ENCODE measurements around the gene KCNJ15. TPM values are rescaled to one million over a fixed set of nuclear protein-coding genes. Genes with fewer than 3 reads are reported as not detected.
A peak's percentile ranks its signal among the peaks of the same experiment; 100 is the strongest.

KCNJ15 gene
- total RNA-seq, 1 donor from 2014 or later: 0.83 TPM

DNA sequence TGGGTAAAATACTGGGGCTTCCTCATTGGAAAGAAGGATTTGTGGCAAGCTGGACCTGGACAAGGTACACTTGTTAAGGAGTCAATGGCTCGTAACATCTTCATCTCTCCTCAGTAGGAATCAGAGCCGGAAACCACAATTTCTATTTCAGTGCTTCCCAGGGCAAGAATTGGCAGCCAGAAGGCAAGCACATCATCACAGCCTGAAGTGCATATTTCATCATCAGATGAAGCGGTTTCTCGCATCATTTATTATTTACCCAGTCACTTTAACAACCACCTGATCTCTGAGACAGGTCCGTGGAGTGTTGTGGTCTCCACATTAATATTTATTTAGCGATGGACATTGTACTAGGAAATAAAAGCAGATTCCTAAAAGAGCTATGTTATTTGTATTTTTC, 55.0 kb downstream of the KCNJ15 start:
- ATAC-seq (ENCODE audit: poor library complexity) (no peak), DNase-seq (no peak)
- intact Hi-C loops (cut with DNase I): no loop called here

DNA sequence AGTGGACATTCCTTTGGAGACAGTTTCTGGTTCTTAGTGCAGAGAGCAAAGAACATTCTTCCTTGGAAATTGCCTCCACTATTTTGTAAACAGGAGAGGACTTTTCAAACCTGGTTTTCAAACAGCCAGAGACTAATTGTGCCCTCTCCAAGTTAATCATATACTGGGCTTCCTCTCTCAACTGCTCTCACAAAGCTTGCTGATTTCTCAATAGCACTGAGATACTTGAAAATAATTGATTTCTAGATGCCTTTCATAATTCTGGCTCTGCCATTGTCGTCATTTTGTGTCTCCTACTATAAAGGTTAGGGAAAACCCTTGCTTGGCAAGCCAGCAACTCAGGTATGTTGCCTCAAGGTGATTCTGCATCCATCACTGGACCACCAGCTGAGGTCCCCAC, 56.0 kb downstream of the KCNJ15 start:
- DNase-seq: no peak
- no peak for ATAC-seq (ENCODE audit: poor library complexity)
- intact Hi-C loops (cut with DNase I): no loop called here

DNA sequence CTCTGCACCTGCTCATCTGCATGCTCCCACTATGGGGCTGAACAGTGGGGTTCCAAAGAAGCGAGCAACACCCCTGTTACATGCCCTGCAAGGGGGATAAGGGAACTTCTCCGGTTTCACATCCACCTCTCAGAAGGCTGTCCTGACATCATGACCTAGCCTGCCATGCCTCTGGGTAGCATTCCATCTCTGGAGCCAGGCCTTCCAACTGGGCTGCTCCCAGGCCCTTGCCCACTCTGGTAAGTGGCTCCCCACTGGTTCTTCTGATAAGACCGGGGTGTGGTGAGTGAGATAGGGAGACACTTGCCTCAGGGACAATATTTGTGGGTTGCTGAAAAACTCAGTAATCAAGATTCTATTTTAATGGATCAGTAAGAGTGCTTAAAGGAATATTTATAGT, 57.8 kb downstream of the KCNJ15 start:
- intact Hi-C loops (cut with DNase I): no loop called here
- DNase-seq: no peak
- ATAC-seq (ENCODE audit: poor library complexity): no peak

DNA sequence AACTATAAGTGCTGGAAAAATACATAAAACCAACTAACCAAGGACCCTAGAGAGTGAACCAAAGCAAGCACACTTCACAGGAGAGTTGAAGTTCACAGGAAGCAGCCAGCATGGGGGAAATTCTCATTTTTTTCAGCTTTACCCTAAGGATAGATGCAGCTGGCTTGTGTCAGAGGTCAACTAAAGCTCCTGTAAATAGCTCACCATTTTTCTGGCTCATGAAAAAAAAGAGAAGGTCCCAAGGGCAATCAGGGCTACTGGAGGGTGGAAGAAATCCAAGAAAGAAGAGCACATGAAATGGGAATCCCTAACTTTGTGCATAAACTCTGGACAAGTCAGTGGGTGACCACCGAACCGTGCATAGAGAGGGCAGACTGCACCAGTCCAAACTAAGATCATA, 58.3 kb downstream of the KCNJ15 start:
- ATAC-seq (ENCODE audit: poor library complexity) (no peak), DNase-seq (no peak)
- intact Hi-C loops (cut with DNase I): no loop called here

DNA sequence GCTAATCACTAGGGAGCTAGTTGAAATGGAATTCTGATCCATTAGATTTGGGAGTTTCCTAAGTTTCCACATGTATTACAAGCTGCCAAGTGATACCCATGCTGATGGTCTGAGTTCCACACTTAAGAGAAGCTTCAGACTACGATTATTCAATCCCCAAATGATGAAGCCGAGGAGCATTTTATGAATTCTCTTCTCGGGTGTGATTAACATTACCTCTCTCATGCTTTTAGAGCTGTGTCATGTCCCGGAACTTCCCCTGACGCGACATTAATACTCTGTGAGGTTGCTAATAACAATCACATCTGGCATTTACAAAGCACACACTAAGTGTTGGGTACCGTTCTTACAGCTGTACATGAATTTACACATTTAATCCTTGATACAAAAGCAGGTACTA, 63.0 kb downstream of the KCNJ15 start:
- DNase-seq: no peak
- ATAC-seq (ENCODE audit: poor library complexity): no peak
- intact Hi-C loops (cut with DNase I): no loop called here

DNA sequence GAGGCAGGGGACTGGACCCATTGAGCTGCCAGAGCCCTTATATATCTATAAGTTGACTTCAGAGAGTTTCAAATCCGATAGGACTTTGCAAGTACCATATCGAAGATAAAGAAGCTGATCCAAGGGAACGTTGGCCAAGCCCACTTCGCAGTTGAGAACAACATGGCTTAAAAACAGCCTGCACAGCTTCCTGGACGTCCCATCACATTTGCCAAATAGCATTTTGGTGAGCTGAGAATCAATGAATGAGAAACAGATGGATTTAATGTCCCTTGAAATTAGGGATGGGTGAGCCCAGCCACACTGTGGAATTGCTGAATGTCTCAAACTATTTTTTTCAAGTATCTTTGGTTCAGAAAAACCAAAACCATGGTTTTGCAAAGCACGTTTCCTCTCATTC, 64.8 kb downstream of the KCNJ15 start:
- ATAC-seq (ENCODE audit: poor library complexity): no peak
- intact Hi-C loops (cut with DNase I): no loop called here
- no peak for DNase-seq

DNA sequence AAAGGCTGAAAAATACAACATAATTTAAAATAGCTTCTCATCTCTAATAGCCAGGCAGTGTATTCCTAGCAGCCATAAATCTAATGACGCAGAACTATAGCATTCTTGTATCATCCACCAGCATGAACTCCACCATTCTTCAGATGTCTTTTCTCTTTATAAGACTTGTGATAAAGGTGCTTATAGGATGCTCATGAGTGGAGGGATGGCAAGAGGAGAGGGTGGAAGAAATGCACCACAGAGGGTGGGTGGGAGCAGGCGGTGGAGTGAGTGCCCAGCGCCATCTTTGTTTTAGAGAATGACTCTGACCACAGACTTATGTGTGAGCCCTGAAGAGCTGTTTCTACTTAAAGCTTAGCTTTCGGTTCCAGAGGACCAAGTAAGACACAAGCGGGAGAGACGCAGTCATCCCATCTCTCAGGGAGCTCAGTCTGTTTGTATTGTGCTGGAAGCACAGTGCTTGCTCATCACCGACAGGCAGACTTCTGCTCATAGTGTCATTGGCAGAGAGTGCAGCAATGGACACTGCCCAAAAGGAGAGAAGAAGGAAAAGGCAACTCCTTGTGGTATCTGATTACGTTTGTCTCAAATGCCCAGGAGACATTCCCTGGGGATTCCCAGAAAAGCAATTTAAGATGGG, 65.6 kb downstream of the KCNJ15 start:
- no peak for DNase-seq
- intact Hi-C loops (cut with DNase I): no loop called here
- no peak for ATAC-seq (ENCODE audit: poor library complexity)

DNA sequence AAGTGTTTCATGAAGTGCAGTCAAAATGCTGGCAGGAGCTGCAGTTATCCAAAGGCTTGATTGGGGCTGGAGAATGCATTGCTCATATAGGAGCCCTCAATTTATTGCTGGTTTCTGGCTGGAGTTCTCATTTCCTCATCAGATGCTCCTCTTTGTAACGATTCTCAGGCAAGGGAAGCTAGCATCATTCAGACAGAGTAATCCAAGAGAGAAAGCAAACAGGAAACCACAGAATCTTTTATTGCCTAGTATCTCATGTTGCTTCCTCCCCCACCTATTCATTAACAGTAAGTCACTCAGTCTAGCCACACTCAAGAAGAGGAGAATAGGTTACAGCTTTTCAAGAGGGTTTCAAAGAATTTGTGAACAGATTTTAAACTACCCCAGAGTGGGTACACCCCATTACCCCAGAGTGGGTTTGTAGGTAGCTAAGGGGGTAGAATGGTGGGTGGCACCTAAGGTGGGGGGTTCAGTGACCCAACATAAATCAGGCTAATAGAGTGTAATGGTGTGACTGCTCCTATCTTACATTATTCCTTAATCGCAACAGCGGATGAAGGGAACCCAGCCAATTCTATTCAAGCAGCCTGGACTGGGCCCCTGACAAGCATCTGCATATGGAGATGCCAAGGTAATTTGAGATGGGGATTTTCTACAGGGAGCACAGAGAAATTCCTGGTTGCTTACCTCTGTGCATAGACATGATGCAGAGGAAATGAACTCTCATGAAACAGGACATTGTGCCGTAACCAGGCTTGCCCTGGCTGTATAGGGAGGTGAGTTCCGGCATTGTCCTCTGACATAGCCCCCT, 67.1 kb downstream of the KCNJ15 start:
- no peak for ATAC-seq (ENCODE audit: poor library complexity)
- no peak for DNase-seq
- intact Hi-C loops (cut with DNase I): no loop called here

DNA sequence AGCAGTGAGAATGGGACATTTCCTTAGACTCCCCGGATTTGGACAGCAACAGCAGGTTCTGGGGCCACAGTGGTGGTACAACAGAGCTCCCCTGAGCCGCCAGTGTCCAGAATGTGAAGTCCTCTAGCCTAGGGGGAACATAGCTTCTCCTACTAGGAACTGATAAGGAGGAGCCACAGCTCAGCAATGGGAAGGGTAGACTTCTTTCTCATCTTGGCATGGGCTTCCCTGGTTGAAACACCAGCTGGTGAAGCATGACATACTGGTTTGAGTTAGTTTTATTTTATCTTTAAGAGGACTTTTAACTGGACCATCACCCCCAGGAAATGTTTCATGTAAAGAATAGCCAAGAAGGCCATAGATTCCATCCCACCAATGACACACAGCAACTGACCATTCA, 68.4 kb downstream of the KCNJ15 start:
- ATAC-seq (ENCODE audit: poor library complexity) (no peak), DNase-seq (no peak)
- intact Hi-C loops (cut with DNase I): no loop called here

DNA sequence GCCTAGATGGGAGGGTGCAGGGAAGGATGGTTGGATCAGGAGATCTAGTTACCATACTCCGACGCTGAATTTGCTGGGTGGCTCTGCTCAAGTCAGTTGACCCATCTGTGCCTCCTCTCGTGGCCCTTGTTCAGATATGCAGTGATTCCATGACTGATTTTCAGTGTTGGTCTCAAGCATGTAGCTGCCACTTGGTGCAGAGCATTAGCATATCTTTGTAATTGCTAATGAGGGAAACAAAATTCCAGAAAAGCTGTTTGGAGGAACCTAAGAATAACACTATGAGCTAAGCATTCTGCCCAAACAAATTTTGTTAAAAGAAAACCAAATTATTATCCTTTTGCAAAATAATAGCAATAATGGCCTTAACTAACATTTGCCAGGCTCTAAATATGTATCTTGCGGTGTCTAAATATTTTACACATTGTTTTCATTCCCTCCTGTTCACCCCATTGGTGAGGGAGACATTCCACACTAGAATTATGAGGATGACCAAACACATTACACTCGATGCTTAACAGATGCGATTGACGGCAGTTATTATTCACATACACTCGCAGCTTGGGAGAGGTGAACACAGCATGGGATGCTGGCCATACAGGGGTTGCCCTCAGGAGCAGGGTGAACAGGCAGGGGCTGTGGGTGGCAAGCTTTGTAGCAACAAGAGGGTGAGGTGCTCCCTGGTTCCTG, 69.1 kb downstream of the KCNJ15 start:
- ATAC-seq (ENCODE audit: poor library complexity) (no peak), DNase-seq (no peak)
- intact Hi-C loops (cut with DNase I): no loop called here

DNA sequence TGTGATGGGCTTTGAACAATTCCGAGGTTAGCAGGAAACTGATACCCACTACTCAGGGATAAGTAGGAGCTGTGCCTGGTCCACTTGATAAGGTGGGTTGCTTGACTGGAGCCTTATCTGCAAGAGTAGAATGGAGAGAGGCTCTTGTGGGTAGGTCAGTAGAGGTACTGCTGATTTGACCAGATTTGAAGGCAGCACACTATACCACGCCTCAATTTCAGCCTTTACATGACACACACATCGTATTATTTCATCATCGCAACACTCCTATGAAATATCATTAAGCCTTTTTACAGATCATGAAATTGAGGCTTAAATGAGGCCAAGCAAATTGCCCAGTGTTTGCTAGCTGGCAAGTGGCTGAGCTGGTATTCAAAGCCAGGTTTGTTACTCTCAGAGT, 69.6 kb downstream of the KCNJ15 start:
- no peak for ATAC-seq (ENCODE audit: poor library complexity)
- intact Hi-C loops (cut with DNase I): no loop called here

DNA sequence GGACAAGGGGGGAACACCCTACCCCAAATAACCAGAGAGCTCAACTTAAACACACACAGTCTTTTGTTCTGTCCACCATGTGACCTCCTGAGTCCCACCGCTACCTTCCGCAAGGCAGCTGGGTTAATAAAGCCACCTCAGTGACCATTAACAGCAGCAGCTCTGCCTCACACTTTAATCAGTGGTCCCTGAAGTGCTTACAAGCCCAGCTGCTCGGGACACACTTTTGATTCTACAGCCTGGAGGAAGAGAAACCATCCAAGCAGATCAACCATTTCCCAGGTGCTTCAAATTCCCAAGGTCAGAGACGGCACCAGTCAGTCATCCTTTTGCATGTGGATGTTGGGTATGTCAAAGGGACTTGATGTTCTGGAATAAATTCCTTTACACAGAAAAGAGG, 70.1 kb downstream of the KCNJ15 start:
- no peak for DNase-seq
- intact Hi-C loops (cut with DNase I): no loop called here
- no peak for ATAC-seq (ENCODE audit: poor library complexity)

More for the DNA sequence above, 69.6 kb downstream of the KCNJ15 start:
- DNase-seq: no peak

DNA sequence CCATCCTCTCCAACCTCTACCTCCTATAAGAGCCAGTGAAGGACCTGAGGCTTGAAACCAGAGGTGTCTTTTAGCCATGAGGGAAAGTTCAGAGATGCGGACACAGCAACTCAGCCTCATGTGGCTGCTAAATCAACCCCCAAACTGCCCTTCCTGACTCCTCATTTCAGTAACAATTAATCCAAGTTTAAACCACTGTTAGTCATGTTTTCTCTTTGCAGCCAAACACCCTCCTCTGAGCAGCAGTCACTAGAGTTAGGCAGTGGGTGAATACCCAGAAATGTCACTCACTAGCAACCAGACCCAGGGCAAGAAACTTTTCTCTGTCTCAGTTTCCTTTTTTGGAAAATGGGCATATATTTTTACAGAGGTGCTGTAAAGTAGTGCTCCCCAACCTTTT, 71.2 kb downstream of the KCNJ15 start:
- intact Hi-C loops (cut with DNase I): no loop called here
- ATAC-seq (ENCODE audit: poor library complexity) (no peak), DNase-seq (no peak)

DNA sequence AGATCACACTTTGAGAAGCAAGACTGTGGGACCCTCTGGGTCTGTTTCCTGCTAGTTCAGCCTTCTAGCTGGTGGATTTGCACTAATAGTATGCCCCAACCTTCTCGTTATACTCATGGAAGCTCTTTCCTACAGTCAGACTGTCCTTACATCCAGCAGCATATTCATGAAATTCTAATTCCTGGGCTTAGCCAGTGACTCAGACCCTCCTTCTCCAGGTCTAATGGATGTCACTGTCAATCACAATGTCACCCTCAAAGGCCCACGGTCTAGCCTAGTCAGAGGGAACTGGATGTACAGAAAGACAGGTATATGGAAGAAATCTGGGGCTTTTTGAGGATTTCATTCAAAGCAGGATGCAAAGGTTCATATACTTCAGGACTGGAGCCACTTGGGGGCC, 72.4 kb downstream of the KCNJ15 start:
- DNase-seq (no peak), ATAC-seq (ENCODE audit: poor library complexity) (no peak)
- intact Hi-C loops (cut with DNase I): no loop called here

DNA sequence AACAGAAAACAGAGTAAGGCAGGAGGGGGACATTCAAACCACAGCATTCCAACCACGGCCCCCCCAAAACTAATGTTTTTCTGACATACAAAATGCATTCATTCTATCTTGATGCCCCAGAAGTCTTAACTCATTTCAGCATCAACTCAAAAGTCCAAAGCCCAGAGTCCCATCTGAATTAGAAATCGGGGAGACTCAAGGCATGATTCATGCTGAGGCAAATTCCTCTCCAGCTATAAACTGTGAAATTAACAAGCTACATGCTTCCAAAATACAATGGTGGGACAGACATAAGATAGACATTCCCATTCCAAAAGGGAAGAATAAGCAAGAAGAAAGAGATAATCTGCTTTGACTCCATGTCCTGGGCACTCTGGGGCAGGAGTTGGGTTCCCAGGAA, 73.9 kb downstream of the KCNJ15 start:
- DNase-seq (no peak), ATAC-seq (ENCODE audit: poor library complexity) (no peak)
- intact Hi-C loops (cut with DNase I): no loop called here

DNA sequence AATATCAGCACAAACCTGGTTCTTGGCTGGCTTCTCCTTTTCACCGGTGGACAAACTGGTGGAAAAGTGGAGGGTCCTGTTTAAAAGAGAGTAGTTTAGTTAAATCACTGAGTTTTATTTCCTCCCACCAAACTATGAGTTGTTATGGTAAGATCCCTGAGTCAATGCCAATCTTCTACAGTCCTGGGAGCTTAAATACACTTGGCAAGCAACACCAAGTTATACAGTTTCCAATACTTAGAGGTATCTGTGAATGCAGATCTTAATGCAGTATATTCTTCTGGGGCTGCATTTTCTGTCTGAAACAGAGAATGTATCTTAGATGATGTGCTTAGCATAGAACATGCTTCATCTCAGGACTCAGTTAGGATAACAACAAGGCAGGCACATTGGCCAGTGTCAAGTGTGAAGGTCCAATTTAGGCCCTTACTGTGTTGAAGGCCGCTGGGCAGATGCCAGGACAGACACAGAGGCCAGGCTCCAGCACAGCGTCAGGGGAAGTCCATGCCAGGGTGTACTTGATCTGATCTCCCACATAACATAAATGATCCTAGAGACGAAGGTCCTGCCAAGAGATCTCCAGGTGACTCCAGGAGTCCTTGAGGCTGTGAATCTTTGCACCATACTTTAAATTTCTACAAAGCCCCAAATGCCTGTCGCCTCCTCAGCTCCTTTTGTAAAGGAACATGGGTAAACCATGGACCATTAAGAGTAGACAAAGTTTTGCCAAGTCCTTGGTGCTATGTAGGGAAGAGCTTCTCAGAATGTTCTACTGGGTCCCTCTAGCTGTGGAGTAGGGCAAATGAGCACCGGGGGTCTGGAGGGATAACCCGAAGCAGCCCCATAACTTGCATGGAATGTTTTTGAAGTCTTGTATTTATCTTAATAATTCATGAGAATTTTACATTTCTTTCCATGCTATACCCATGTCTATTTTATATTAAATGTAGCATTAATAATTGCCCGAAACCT, 76.8 kb downstream of the KCNJ15 start:
- intact Hi-C loops (cut with DNase I): no loop called here
- ATAC-seq (ENCODE audit: poor library complexity) (peak; percentile 77), DNase-seq (peak; percentile 70)

DNA sequence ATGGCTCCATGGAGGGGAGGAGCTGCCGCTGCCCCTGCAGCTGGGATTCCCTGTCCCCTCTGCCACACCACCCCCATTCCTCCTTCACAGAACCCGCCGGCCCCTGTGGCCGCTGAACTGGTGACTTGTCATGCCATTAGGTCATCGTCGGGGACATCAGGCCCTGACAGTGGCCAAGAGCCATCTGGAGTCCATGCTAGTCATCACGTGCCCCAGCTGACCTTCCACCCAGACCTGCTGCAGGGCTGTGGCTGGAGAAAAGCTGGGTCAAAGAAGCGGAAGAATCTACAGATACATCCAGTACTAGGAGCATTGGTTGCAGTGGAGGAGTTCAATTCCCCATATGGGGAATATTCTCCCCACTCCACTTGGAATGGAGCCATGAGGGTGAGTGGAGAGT, 78.1 kb downstream of the KCNJ15 start:
- intact Hi-C loops (cut with DNase I): no loop called here
- ATAC-seq (ENCODE audit: poor library complexity) (no peak), DNase-seq (peak; percentile 43)

DNA sequence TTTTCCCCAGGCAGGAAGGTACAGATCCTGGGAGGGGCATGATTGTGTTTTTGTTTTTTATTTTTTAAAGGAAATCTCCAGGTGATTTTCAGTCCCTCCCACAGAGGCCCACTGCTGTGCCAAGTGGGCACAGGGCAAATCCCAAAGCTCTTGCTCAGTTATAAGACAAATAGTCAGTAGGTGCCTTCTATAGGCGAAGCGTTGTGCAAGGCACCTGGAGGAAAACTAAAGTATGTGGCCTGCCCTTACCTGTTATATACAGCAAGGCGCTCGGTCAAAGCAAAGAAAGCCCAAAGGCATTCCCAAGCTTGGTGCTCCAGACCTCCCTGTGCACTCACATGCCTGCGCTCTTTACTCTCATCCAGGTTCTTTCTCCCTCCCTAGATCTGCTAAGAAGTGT, 81.0 kb downstream of the KCNJ15 start:
- no peak for ATAC-seq (ENCODE audit: poor library complexity)
- intact Hi-C loops (cut with DNase I): no loop called here

DNA sequence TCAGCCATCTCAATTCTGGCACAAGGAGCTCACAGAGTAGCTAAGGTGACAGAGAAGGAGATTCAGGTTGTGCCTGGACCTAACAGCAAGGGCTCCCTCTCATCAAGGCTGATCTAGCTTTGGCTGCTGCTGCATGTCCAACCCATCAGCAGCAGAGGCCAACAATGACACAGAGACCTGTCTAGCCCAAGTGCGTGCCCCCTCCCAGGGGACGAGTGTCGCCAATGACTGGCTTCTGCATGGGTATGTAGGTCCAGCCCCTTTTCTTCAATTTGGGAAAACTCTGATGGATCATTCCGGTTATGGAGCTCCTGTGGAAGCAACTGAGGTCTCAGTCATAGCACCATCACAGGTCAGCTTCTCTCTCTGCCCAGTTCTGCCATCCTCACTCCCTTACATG, 83.3 kb downstream of the KCNJ15 start:
- intact Hi-C loops (cut with DNase I): no loop called here
- ATAC-seq (ENCODE audit: poor library complexity) (peak; percentile 36), DNase-seq (no peak)

More for the DNA sequence above, 81.0 kb downstream of the KCNJ15 start:
- DNase-seq: no peak

All from Right ventricle myocardium superior (tissue), 1 donor.